HepG2 (cell line): ENCODE data around the gene RPL35. TPM values are rescaled to one million over a fixed set of nuclear protein-coding genes. Genes with fewer than 3 reads are reported as not detected.

Source experiments
- ATAC-seq: fragments of 200-7000 bp; cut with Tn5 transposase; 3 replicates; pipeline ENCODE4 v1.9.1; 2020; ENCODE audit warnings: mild to moderate bottlenecking, moderate library complexity
- BruUV-seq: library from RNA; stranded (reverse); fragments of 400-500 nt; replicated peaks from 2 replicates; lab custom pipeline; 2021; lab: Mats Ljungman, UMichigan
- CTCF ChIA-PET: fragments of 300-600 bp; formaldehyde crosslinking; extraction: SDS; loops from one replicate; lab custom pipeline; 2021; ENCODE audit warnings: low total read pairs, inconsistent platforms, low intra/inter-chr PET ratio; lab: Yijun Ruan, JAX
- POLR2A ChIA-PET: fragments of 350-600 bp; sonication (Branson Sonifier 250); formaldehyde crosslinking; loops from one replicate; lab custom pipeline; 2020; ENCODE audit warnings: antibody characterized with exemption, inconsistent platforms; lab: Yijun Ruan, JAX
- DNase-seq: peaks from one replicate; pipeline ENCODE4 v3.0.0-alpha.2; 2015; ENCODE audit warnings: low spot score
- FAIRE-seq: peaks from 3 replicates; lab custom pipeline; 2011; peaks lifted over from hg19 to GRCh38; lab: Jason Lieb, UNC
- H2AFZ ChIP-seq: one replicate; pipeline ENCODE4 v1.6.1; 2011; ENCODE audit warnings: low read length, inconsistent platforms
- H3K27ac ChIP-seq: fragments of 300-600 bp; 3 replicates; pipeline ENCODE4 v1.8.0; 2011; ENCODE audit warnings: mixed run types, mild to moderate bottlenecking, mixed read lengths, low read length, inconsistent platforms; ENCODE audit not compliant: insufficient read depth; ENCODE audit errors: extremely low read length
- H3K27me3 ChIP-seq, 2 experiments: fragments of 200-600 bp in 1 of 2; 2 replicates in 1 of 2; 3 replicates in 1 of 2; pipeline versions ENCODE4 v1.6.0 to v1.8.0; 2011; ENCODE audit warnings: low read length in 2 of 2, mild to moderate bottlenecking in 2 of 2, moderate library complexity in 2 of 2, inconsistent platforms in 1 of 2; ENCODE audit not compliant: insufficient read depth in 2 of 2, control insufficient read depth in 1 of 2
- H3K36me3 ChIP-seq, 2 experiments: fragments of 200-600 bp in 1 of 2; replicated peaks in 1 of 2; 2 replicates in 1 of 2; 3 replicates in 1 of 2; pipeline versions ENCODE4 v1.5.1 to v1.8.0; 2011; ENCODE audit warnings: low read length in 2 of 2, inconsistent platforms in 1 of 2; ENCODE audit not compliant: insufficient read depth in 2 of 2, control insufficient read depth in 1 of 2
- H3K4me1 ChIP-seq: 2 replicates; pipeline ENCODE4 v1.5.1; 2012; ENCODE audit warnings: low read length, inconsistent platforms; ENCODE audit not compliant: insufficient read depth
- H3K4me2 ChIP-seq: 2 replicates; pipeline ENCODE4 v1.6.0; 2011; ENCODE audit warnings: low read depth, low read length, inconsistent platforms
- H3K4me3 ChIP-seq, 3 experiments: fragments of 200-600 bp in 1 of 3; sonication (generic), shearing (Covaris generic) in 1 of 3; replicated peaks in 1 of 3; 2 replicates each; pipeline ENCODE4 v1.5.1; 2011 to 2016; ENCODE audit warnings: low read length in 3 of 3, inconsistent platforms in 2 of 3, low read depth in 2 of 3, mild to moderate bottlenecking in 2 of 3, control low read depth in 1 of 3, mixed read lengths in 1 of 3; ENCODE audit not compliant: insufficient read depth in 1 of 3
- H3K79me2 ChIP-seq: one replicate; pipeline ENCODE4 v1.6.1; 2011; ENCODE audit warnings: low read length, inconsistent platforms; ENCODE audit not compliant: insufficient read depth
- H3K9ac ChIP-seq: 2 replicates; pipeline ENCODE4 v1.6.0; 2011; ENCODE audit warnings: mild to moderate bottlenecking, low read depth, low read length, inconsistent platforms; ENCODE audit not compliant: insufficient read depth
- H3K9me3 ChIP-seq: 2 replicates; pipeline ENCODE4 v1.5.1; 2012; ENCODE audit warnings: mild to moderate bottlenecking, low read length
- H4K20me1 ChIP-seq: 2 replicates; pipeline ENCODE4 v1.6.0; 2011; ENCODE audit warnings: inconsistent platforms, mild to moderate bottlenecking, low read length, moderate library complexity; ENCODE audit not compliant: insufficient read depth
- PHB2 ChIP-seq: fragments of 450-650 bp; IDR thresholded peaks from 2 replicates; pipeline ENCODE4 v1.6.1; 2018; ENCODE audit not compliant: partially characterized antibody
- WGBS: methylation state at CpG from one replicate; pipeline ENCODE4 v1.1.6; 2017; ENCODE audit warnings: low lambda C conversion rate; 5-methylcytosine and 5-hydroxymethylcytosine counted together
- in situ Hi-C: cut with HindIII; loops from 2 replicates; pipeline ENCODE4 v1.10.0; 2017; ENCODE audit warnings: low pct_unique_long_range_greater_than_20kb; ENCODE audit not compliant: extremely low pct_ligation_motif_present
- intact Hi-C: fragments of 100-400 bp; cut with micrococcal nuclease; formaldehyde crosslinking; loops from one replicate; pipeline ENCODE4 v1.10.0; 2022; ENCODE audit not compliant: unreplicated experiment
- polyA plus RNA-seq, 8 experiments: library from polyadenylated mRNA; depleted of rRNA in 3 of 8; stranded (reverse) in 7 of 8; unstranded in 1 of 8; fragments of >200 nt; fragmentation: Illumina TruSeq in 4 of 8; extraction: Trizol in 4 of 8; gene quantifications; 2 replicates each; pipeline versions ENCODE4 v1.2.1 to v1.2.3, GENCODE V29; 2011 to 2016; ENCODE audit warnings: low read depth in 4 of 8, missing spikeins in 1 of 8, mixed read lengths in 1 of 8; ENCODE audit not compliant: insufficient read depth in 1 of 8
- total RNA-seq, 5 experiments: library from RNA; depleted of rRNA; stranded (reverse); fragments of >200 nt; fragmentation: Illumina TruSeq; extraction: Trizol; gene quantifications; 2 replicates each; pipeline ENCODE4 v1.2.3, GENCODE V29; 2016; ENCODE audit warnings: low read depth in 1 of 5
- TF ChIP-seq, protein P1 (sequence below): sonication (generic); formaldehyde crosslinking; IDR thresholded peaks from 2 replicates; pipeline ENCODE4 v1.4.0; 2020; ENCODE audit warnings: missing genetic modification reagents
- TF ChIP-seq, protein P2 (sequence below): IDR thresholded peaks from 2 replicates; pipeline ENCODE4 v1.6.1; 2016
- TF ChIP-seq, protein P3 (sequence below): sonication (generic); formaldehyde crosslinking; IDR thresholded peaks from 2 replicates; pipeline ENCODE4 v1.4.0; 2020; ENCODE audit warnings: low read depth, missing genetic modification reagents

Gene RPL35
- total and polyA plus RNA-seq, 2 of the 13 experiments (the other 11 are each of a cell fraction or from before 2014, with no cell fraction given) = 2,153 to 2,935 TPM

DNA sequence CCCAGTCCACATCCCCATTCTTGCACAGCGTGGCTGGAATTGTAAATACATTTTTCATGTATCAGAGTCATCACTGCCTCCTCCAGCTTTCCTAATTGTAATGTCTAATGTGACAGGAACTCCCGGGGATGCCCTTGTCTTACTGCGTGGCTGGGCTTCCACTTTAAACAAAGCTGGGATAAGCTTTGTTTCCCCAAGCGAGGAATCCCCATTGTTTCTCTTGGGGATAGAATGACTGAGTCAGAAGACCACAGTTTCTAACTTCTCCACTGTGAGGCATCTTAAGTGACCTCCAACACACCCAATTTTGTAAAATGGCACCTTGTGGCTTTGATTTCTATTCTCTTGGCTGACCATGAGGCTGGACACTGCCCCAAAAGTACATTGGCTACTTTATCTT lies 22.6 kb upstream of the RPL35 start (continued):
- TF ChIP-seq, protein P1, sequence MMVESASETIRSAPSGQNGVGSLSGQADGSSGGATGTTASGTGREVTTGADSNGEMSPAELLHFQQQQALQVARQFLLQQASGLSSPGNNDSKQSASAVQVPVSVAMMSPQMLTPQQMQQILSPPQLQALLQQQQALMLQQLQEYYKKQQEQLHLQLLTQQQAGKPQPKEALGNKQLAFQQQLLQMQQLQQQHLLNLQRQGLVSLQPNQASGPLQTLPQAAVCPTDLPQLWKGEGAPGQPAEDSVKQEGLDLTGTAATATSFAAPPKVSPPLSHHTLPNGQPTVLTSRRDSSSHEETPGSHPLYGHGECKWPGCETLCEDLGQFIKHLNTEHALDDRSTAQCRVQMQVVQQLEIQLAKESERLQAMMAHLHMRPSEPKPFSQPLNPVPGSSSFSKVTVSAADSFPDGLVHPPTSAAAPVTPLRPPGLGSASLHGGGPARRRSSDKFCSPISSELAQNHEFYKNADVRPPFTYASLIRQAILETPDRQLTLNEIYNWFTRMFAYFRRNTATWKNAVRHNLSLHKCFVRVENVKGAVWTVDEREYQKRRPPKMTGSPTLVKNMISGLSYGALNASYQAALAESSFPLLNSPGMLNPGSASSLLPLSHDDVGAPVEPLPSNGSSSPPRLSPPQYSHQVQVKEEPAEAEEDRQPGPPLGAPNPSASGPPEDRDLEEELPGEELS (CRISPR knock-in tag) = no peak
- TF ChIP-seq, protein P2, sequence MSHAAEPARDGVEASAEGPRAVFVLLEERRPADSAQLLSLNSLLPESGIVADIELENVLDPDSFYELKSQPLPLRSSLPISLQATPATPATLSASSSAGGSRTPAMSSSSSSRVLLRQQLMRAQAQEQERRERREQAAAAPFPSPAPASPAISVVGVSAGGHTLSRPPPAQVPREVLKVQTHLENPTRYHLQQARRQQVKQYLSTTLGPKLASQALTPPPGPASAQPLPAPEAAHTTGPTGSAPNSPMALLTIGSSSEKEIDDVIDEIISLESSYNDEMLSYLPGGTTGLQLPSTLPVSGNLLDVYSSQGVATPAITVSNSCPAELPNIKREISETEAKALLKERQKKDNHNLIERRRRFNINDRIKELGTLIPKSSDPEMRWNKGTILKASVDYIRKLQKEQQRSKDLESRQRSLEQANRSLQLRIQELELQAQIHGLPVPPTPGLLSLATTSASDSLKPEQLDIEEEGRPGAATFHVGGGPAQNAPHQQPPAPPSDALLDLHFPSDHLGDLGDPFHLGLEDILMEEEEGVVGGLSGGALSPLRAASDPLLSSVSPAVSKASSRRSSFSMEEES (CRISPR knock-in tag) = no peak

DNA sequence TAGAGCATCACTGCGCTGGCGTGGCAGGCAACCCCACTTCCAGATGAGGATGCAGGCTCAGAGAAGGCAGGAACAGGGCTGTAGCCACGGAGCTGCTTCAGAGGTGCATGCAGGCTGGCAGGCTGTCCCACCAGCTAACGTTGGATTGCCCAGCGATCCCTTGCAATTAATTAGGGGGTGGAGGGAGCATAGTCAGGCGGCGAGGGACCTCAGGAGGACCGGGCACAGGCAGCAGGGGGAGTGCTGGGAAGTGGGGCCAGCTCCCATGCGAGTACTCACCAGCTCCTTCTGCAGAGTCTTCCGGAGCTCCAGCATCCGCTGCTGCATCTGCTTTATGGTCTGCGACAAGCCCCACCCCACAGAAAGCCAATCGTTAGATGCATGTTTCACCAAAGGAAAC lies 20.5 kb upstream of the RPL35 start:
- no TSS peak for BruUV-seq
- Histone ChIP-seq H3K36me3 (peaks cover 17 to 62% of the 10 kb centered on the region in 2 experiments; a peak in 4 of 5 replicates), H3K9ac (no peak overlapping the region), H3K9me3 (no peaks in the 10 kb centered on the region), H3K4me3 (no peak overlapping the region), H3K4me2 (no peak overlapping the region), H2AFZ (no peak overlapping the region), H3K27ac (no peak overlapping the region), H3K4me1 (no peaks in the 10 kb centered on the region), H3K27me3 (no peaks in the 10 kb centered on the region), H3K79me2 (no peaks in the 10 kb centered on the region), H4K20me1 (no peaks in the 10 kb centered on the region)
- in situ Hi-C loops (no loop called here), intact Hi-C loops (no loop called here)
- ATAC-seq = no peak
- ChIA-PET POLR2A (no interaction called here), CTCF (no interaction called here)
- TF ChIP-seq, protein P3, sequence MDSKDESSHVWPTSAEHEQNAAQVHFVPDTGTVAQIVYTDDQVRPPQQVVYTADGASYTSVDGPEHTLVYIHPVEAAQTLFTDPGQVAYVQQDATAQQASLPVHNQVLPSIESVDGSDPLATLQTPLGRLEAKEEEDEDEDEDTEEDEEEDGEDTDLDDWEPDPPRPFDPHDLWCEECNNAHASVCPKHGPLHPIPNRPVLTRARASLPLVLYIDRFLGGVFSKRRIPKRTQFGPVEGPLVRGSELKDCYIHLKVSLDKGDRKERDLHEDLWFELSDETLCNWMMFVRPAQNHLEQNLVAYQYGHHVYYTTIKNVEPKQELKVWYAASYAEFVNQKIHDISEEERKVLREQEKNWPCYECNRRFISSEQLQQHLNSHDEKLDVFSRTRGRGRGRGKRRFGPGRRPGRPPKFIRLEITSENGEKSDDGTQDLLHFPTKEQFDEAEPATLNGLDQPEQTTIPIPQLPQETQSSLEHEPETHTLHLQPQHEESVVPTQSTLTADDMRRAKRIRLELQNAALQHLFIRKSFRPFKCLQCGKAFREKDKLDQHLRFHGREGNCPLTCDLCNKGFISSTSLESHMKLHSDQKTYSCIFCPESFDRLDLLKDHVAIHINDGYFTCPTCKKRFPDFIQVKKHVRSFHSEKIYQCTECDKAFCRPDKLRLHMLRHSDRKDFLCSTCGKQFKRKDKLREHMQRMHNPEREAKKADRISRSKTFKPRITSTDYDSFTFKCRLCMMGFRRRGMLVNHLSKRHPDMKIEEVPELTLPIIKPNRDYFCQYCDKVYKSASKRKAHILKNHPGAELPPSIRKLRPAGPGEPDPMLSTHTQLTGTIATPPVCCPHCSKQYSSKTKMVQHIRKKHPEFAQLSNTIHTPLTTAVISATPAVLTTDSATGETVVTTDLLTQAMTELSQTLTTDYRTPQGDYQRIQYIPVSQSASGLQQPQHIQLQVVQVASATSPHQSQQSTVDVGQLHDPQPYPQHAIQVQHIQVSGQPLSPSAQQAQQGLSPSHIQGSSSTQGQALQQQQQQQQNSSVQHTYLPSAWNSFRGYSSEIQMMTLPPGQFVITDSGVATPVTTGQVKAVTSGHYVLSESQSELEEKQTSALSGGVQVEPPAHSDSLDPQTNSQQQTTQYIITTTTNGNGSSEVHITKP (CRISPR knock-in tag) = no peak
- no peak for TF ChIP-seq PHB2
- no peak for FAIRE-seq
- 100% methylated on average over 1 of the region's 13 CpGs for WGBS
- DNase-seq = no peak
